CD4-positive, alpha-beta T cell (primary cell): Measurements from ENCODE around the gene HSD3B7. TPM values are rescaled to one million over a fixed set of nuclear protein-coding genes. Genes with fewer than 3 reads are reported as not detected.
A peak's percentile ranks its signal among the peaks of the same experiment; 100 is the strongest.

ENCODE experiments used
- ATAC-seq: fragments of 200-7000 bp; cut with Tn5 transposase; one replicate; pipeline ENCODE4 v1.10.0; 2022; ENCODE audit warnings: mild to moderate bottlenecking; ENCODE audit not compliant: poor library complexity
- CTCF ChIA-PET: fragments of 350-600 bp; sonication (Branson Sonifier 250); formaldehyde crosslinking; loops from one replicate; lab custom pipeline; 2021; ENCODE audit warnings: antibody characterized with exemption, inconsistent platforms; lab: Charles Lee
- POLR2A ChIA-PET: fragments of 350-600 bp; sonication (Branson Sonifier 250); formaldehyde crosslinking; loops from one replicate; lab custom pipeline; 2021; ENCODE audit warnings: antibody characterized with exemption, inconsistent platforms; lab: Charles Lee
- DNase-seq, 14 experiments: peaks; one replicate each; pipeline ENCODE4 v3.0.0-alpha.2; 2013 to 2020; ENCODE audit warnings: mixed read lengths in 2 of 14
- H3K27ac ChIP-seq, 2 donors: one replicate each; pipeline versions ENCODE4 v1.5.1 to v1.7.0; 2013; ENCODE audit warnings: low read length in 2 of 2, low read depth in 1 of 2, mild to moderate bottlenecking in 1 of 2
- H3K27me3 ChIP-seq, 2 experiments: 1 replicate in 1 of 2; 2 replicates in 1 of 2; pipeline versions ENCODE4 v1.6.1 to v1.7.0; 2013; ENCODE audit warnings: low read length in 2 of 2, control low read depth in 1 of 2, mild to moderate bottlenecking in 1 of 2, moderate library complexity in 1 of 2; ENCODE audit not compliant: insufficient read depth in 2 of 2, control insufficient read depth in 1 of 2
- H3K36me3 ChIP-seq: one replicate; pipeline ENCODE4 v1.6.1; 2013; ENCODE audit warnings: low read length, control low read depth; ENCODE audit not compliant: insufficient read depth
- H3K4me1 ChIP-seq: one replicate; pipeline ENCODE4 v1.6.1; 2013; ENCODE audit warnings: low read length, control low read depth; ENCODE audit not compliant: insufficient read depth
- H3K4me3 ChIP-seq: one replicate; pipeline ENCODE4 v1.5.1; 2013; ENCODE audit warnings: mild to moderate bottlenecking, low read length, moderate library complexity
- H3K9me3 ChIP-seq, 2 experiments: 1 replicate in 1 of 2; 2 replicates in 1 of 2; pipeline versions ENCODE4 v1.6.1 to v1.7.0; 2013; ENCODE audit warnings: low read length in 2 of 2, mild to moderate bottlenecking in 2 of 2, control low read depth in 1 of 2, moderate library complexity in 1 of 2; ENCODE audit not compliant: control insufficient read depth in 1 of 2, insufficient read depth in 1 of 2
- H3K27ac Mint-ChIP-seq: one replicate; pipeline ENCODE4 v1.8.0; 2020; ENCODE audit warnings: mixed read lengths
- H3K27me3 Mint-ChIP-seq: one replicate; pipeline ENCODE4 v1.8.0; 2021; ENCODE audit warnings: mixed read lengths
- H3K36me3 Mint-ChIP-seq: one replicate; pipeline ENCODE4 v1.8.0; 2021; ENCODE audit warnings: low read depth, mixed read lengths
- H3K4me1 Mint-ChIP-seq: one replicate; pipeline ENCODE4 v1.8.0; 2021; ENCODE audit warnings: low read depth, mixed read lengths
- H3K4me3 Mint-ChIP-seq: one replicate; pipeline ENCODE4 v1.8.0; 2020; ENCODE audit warnings: mild to moderate bottlenecking, mixed read lengths
- H3K9me3 Mint-ChIP-seq: one replicate; pipeline ENCODE4 v1.8.0; 2020; ENCODE audit warnings: mixed read lengths
- intact Hi-C, 2 experiments: fragments of 100-400 bp; cut with DNase I in 1 of 2; cut with micrococcal nuclease in 1 of 2; formaldehyde crosslinking; loops; one replicate each; pipeline versions ENCODE4 v1.15.1 to v1.9.0; 2023 to 2025; cut with DNase I, micrococcal nuclease
- total RNA-seq, 174 experiments: library from RNA in 2 of 174; stranded (reverse) in 2 of 174; gene quantifications; one replicate each; pipeline ENCODE4 v1.2.3 and lab custom pipeline; 2021 to 2026
- TF ChIP-seq, protein P1 (sequence below): fragments of 200-600 bp; IDR thresholded peaks from one replicate; pipeline ENCODE4 v1.8.0; 2022; ENCODE audit warnings: antibody characterized with exemption, mild to moderate bottlenecking

HSD3B7 gene
- total RNA-seq, 2 experiments from 2014 or later = 0.11 TPM; not detected in 1

DNA sequence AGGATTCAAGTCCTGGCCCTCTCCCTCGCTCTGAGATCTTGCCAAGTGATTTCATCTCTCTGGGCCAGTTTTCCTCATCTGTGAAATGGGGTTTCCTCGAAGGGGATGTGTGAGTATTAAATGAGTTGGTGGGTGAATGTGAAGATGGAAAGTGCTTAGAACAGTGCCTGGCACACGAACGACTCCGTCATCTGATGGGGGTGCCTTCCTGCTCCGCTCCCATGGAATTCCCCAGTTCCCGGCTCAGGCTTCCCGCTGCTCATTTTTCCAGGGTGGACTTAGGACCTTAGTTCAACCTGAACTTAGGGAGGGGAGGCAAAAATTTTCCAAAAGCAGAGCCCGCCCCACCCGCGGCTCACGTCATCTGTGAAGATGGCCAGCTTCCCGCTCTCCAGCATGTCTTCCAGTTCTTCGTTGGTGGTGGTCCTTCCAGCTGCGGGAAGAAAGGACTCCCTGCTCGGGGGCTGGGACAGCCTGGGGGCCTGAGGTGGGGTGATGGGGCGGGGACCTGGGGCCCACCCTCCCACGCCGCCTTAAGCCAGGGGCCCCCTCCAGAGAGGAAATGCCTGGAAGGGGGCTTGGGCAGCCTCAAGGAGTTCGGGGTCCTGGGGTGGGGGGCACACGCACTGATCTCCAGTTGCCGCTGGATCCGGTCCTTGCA lies 11.4 kb downstream of the HSD3B7 start:
- no peak for DNase-seq
- no peaks in the 10 kb centered on the region for H3K9me3 Mint-ChIP-seq
- CTCF ChIA-PET = interaction anchor here (1.2 to 1.3 kb wide), 2 partner anchors 11 to 146 kb away, joined by 4 to 5 read pairs; partner anchors contain the start of gene HSD3B7

DNA sequence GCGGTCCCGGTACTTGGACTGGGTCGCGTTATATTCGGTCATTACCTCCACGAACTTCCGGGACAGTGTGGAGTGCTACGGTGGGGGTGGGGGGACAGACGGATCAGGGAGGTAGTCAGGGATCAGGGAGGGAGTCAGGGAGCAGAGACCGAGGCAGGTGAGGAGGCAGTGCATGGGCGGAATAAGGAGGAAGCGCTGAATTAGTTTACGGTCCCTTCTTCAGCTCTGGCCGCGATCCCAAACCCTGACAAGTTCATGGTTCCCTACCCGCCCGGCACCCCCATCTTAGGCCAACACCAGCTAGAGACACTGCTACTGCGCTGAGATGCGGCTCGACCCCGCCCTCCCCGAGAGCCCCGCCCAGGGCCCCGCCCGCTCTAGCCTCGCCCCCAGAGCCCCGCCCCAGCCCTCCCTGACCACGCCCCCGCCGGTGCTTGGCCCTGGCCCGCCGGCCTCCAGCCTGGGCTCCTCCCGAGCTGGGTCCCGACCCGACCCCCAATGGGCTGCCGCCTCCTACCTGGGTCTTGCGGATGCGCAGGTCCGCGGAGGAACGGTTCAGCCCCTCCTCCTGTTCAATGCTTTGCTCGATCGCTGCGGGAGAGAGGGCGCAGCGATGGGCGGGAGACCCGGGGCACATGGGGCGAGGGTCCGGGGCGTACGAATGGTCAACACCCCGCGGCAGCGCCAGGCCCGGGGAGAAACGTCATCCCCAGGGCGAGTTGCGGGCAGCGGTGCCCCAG lies 12.1 kb downstream of the HSD3B7 start:
- ChIA-PET POLR2A (interaction anchor here (0.6 to 1.3 kb wide), 8 partner anchors 12 to 872 kb away, joined by 3 to 5 read pairs (median 4); partner anchors contain the start of genes ARMC5, FUS, HSD3B7 and PYCARD), CTCF (interaction anchor here (1.2 to 1.3 kb wide), 2 partner anchors 12 to 145 kb away, joined by 4 to 5 read pairs; partner anchors contain the start of gene HSD3B7)
- H3K9me3 ChIP-seq = no peaks in the 10 kb centered on the region
- no peaks in the 10 kb centered on the region for H3K27me3 ChIP-seq
- H3K36me3 ChIP-seq = no peaks in the 10 kb centered on the region
- Mint-ChIP-seq H3K9me3 (no peaks in the 10 kb centered on the region), H3K27me3 (no peaks in the 10 kb centered on the region), H3K4me3 (peak overlapping the region; percentile 83), H3K36me3 (no peaks in the 10 kb centered on the region), H3K27ac (peak overlapping the region; percentile 39), H3K4me1 (peaks cover 3% of the 10 kb centered on the region)
- DNase-seq (peak; percentile 71 to 89 (median 78)), ATAC-seq (peak; percentile 99)
- TF ChIP-seq, protein P1, sequence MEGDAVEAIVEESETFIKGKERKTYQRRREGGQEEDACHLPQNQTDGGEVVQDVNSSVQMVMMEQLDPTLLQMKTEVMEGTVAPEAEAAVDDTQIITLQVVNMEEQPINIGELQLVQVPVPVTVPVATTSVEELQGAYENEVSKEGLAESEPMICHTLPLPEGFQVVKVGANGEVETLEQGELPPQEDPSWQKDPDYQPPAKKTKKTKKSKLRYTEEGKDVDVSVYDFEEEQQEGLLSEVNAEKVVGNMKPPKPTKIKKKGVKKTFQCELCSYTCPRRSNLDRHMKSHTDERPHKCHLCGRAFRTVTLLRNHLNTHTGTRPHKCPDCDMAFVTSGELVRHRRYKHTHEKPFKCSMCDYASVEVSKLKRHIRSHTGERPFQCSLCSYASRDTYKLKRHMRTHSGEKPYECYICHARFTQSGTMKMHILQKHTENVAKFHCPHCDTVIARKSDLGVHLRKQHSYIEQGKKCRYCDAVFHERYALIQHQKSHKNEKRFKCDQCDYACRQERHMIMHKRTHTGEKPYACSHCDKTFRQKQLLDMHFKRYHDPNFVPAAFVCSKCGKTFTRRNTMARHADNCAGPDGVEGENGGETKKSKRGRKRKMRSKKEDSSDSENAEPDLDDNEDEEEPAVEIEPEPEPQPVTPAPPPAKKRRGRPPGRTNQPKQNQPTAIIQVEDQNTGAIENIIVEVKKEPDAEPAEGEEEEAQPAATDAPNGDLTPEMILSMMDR = no peak
- H3K4me1 ChIP-seq = peaks cover 13% of the 10 kb centered on the region
- no peak overlapping the region for H3K27ac ChIP-seq
- intact Hi-C loops = loop anchor here (1.0 to 2.0 kb wide), 2 partner anchors 38 to 145 kb away; no protein-coding TSS in a partner anchor
- H3K4me3 ChIP-seq = peak overlapping the region; percentile 58

More for the DNA sequence above, 11.4 kb downstream of the HSD3B7 start:
- TF ChIP-seq, protein P1 = no peak
- Mint-ChIP-seq H3K4me1 (peaks cover 3% of the 10 kb centered on the region), H3K4me3 (peak overlapping the region; percentile 83), H3K27ac (peak overlapping the region; percentile 39), H3K27me3 (no peaks in the 10 kb centered on the region), H3K36me3 (no peaks in the 10 kb centered on the region)
- Histone ChIP-seq H3K36me3 (no peaks in the 10 kb centered on the region), H3K4me1 (peaks cover 13% of the 10 kb centered on the region), H3K4me3 (peak overlapping the region; percentile 58), H3K27ac (no peak overlapping the region), H3K27me3 (no peaks in the 10 kb centered on the region), H3K9me3 (no peaks in the 10 kb centered on the region)
- intact Hi-C loops = loop anchor here in 1 of 2 experiments (2.0 kb wide), 1 partner anchor 38 kb away; no protein-coding TSS in a partner anchor
- ATAC-seq = no peak
- POLR2A ChIA-PET = interaction anchor here (0.6 to 1.3 kb wide), 6 partner anchors 12 to 463 kb away, joined by 3 to 5 read pairs (median 4); partner anchors contain the start of genes ARMC5, FUS, HSD3B7 and PYCARD
